ENCODE measurements around the gene BSND. TPM values are rescaled to one million over a fixed set of nuclear protein-coding genes. Genes with fewer than 3 reads are reported as not detected.

Gene BSND
- total and polyA plus RNA-seq, 4 donors = 0.06 TPM; not detected in 3

DNA sequence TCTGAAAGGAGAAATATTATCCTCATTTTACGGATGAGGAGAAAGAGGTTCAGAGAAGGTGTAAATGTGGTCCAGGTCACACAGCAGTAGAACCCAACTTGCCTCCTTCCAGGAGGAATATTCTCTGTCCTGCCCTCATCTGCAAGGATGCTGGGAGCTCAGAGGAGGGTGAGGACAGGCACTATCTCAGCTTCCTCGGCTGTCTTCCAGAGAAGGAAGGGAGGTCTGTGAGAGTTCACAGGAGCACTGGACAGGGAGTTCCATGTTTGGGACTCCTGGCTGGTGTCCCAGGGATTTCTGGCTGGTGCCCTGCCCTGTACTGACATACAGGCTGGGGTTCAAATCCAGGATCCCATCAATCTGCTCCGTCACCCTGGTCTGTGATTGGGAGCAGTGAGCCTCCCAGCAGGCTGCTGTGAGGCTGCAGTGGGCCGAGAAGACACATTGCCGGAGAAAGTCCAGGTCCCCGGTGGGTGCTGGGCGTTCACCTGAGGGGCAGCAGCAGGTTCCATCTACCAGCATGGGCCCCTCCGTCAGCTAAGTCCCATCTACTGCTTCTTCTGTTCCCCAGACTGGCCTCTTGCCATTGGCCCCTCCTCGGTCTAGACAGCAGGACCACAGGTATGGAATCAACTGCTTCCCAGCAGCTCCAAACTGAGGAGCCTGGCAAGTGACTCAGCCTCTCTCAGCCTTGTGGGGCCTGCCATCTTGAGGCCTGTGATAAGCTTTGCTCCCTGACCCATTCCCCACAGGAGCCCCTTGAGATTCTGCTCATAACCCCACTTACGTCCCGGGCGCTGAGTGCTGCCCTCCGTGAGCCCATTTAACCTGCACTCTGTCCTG is 8.5 kb upstream of the BSND start:
- H3K4me3 ChIP-seq (ENCODE audit: low read depth, low read length) = no peak overlapping the region
- H3K27me3 ChIP-seq (ENCODE audit: control insufficient read depth, insufficient read depth, low read length) = peaks cover 8% of the 10 kb centered on the region
- 90% methylated on average over 11 of the region's 13 CpGs for WGBS (ENCODE audit: insufficient coverage)
- no peak for DNase-seq (ENCODE audit: low read depth in 4 of 6, low spot score in 6 of 6)
- H3K4me1 ChIP-seq (ENCODE audit: control insufficient read depth, insufficient read depth, low read length) = peaks cover 4% of the 10 kb centered on the region
- no peaks in the 10 kb centered on the region for H3K36me3 ChIP-seq (ENCODE audit: control insufficient read depth, insufficient read depth, low read length)
- H3K9me3 ChIP-seq (ENCODE audit: control insufficient read depth, insufficient read depth, low read length) = no peaks in the 10 kb centered on the region
- no peak overlapping the region for H3K27ac ChIP-seq (ENCODE audit: low read depth, low read length)

DNA sequence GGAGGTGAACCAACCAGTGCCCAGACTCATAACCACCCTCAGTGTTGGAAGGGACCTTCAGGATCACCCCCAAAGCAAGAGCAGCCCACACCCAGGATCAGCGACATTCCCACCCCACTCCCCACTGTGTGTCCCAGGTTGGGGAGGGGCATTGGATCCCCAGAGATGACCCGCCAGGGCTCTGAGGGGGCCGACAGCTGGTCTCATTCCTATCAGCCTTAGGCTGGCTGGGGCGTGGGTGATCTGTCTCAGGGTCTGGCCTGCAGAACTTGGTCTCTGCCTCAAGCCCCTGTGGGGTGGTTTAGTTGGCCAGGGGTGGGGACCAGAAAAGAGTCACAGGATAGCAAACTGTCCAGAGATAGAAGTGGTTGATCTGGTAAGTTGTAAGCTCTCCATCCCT is 7.8 kb upstream of the BSND start:
- Histone ChIP-seq H3K36me3 (ENCODE audit: control insufficient read depth, insufficient read depth, low read length) (no peaks in the 10 kb centered on the region), H3K4me3 (ENCODE audit: low read depth, low read length) (no peak overlapping the region), H3K4me1 (ENCODE audit: control insufficient read depth, insufficient read depth, low read length) (peaks cover 4% of the 10 kb centered on the region), H3K27ac (ENCODE audit: low read depth, low read length) (no peak overlapping the region), H3K9me3 (ENCODE audit: control insufficient read depth, insufficient read depth, low read length) (no peaks in the 10 kb centered on the region), H3K27me3 (ENCODE audit: control insufficient read depth, insufficient read depth, low read length) (peaks cover 16% of the 10 kb centered on the region)
- no peak for DNase-seq (ENCODE audit: low read depth in 4 of 6, low spot score in 6 of 6)
- 87% methylated on average over 3 of the region's 4 CpGs for WGBS (ENCODE audit: insufficient coverage)

DNA sequence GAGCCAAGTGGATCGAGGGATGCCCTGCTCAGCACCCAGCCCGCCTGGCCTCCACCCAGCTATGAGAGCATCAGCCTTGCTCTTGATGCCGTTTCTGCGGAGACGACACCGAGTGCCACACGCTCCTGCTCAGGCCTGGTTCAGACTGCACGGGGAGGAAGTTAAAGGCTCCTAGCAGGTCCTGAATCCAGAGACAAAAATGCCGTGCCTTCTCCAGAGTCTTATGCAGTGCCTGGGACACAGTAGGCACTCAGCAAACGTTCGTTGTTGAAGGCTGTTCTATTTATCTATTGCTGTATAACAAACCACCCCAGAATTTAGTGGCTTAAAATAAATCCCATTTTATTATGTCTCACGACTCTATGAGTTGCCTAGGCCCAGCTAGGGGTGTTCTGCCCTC is 6.8 kb upstream of the BSND start:
- 58% methylated on average over 7 of the region's 12 CpGs for WGBS (ENCODE audit: insufficient coverage)
- Histone ChIP-seq H3K36me3 (ENCODE audit: control insufficient read depth, insufficient read depth, low read length) (no peaks in the 10 kb centered on the region), H3K9me3 (ENCODE audit: control insufficient read depth, insufficient read depth, low read length) (no peaks in the 10 kb centered on the region), H3K4me3 (ENCODE audit: low read depth, low read length) (no peak overlapping the region), H3K27me3 (ENCODE audit: control insufficient read depth, insufficient read depth, low read length) (peaks cover 26% of the 10 kb centered on the region), H3K4me1 (ENCODE audit: control insufficient read depth, insufficient read depth, low read length) (peaks cover 13% of the 10 kb centered on the region), H3K27ac (ENCODE audit: low read depth, low read length) (no peak overlapping the region)
- no peak for DNase-seq (ENCODE audit: low read depth in 4 of 6, low spot score in 6 of 6)

DNA sequence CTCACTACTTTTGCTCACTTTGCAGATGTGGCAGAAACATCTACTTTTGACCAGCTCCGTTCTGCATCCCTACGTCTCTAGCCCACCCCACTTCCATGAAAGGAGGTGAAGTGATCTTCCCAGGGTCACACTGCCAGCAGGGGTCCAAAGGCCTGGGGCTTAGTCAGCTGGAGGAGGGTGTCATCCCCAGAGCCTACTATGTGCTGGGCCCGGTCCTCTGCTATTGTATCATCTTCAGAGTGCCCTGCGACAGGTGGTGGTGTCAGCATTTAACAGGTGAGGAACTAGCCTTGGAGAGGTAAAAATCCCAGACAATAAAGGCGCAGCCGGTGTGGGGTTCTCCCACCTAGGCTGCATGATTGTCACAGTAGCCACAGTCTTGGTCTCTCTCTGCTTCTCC is 5.6 kb upstream of the BSND start:
- H3K27ac ChIP-seq (ENCODE audit: low read depth, low read length) = no peak overlapping the region
- H3K9me3 ChIP-seq (ENCODE audit: control insufficient read depth, insufficient read depth, low read length) = no peaks in the 10 kb centered on the region
- H3K4me1 ChIP-seq (ENCODE audit: control insufficient read depth, insufficient read depth, low read length) = peaks cover 12% of the 10 kb centered on the region
- WGBS (ENCODE audit: insufficient coverage) = 92% methylated on average over 4 of the region's 6 CpGs
- no peak for DNase-seq (ENCODE audit: low read depth in 4 of 6, low spot score in 6 of 6)
- peaks cover 37% of the 10 kb centered on the region for H3K27me3 ChIP-seq (ENCODE audit: control insufficient read depth, insufficient read depth, low read length)
- no peaks in the 10 kb centered on the region for H3K36me3 ChIP-seq (ENCODE audit: control insufficient read depth, insufficient read depth, low read length)
- no peak overlapping the region for H3K4me3 ChIP-seq (ENCODE audit: low read depth, low read length)

- H3K27ac ChIP-seq (ENCODE audit: low read depth, low read length) = no peak overlapping the region
- H3K9me3 ChIP-seq (ENCODE audit: control insufficient read depth, insufficient read depth, low read length) = no peaks in the 10 kb centered on the region
- DNase-seq (ENCODE audit: low read depth in 4 of 6, low spot score in 6 of 6) = no peak
- H3K27me3 ChIP-seq (ENCODE audit: control insufficient read depth, insufficient read depth, low read length) = peaks cover 46% of the 10 kb centered on the region
- H3K4me3 ChIP-seq (ENCODE audit: low read depth, low read length) = no peak overlapping the region
- WGBS (ENCODE audit: insufficient coverage) = 44% methylated on average over 6 of the region's 6 CpGs
- H3K36me3 ChIP-seq (ENCODE audit: control insufficient read depth, insufficient read depth, low read length) = no peaks in the 10 kb centered on the region
- peaks cover 11% of the 10 kb centered on the region for H3K4me1 ChIP-seq (ENCODE audit: control insufficient read depth, insufficient read depth, low read length)
These were observed 4.3 kb upstream of the BSND start for GRCh38 chr1:54994355-54994990.

GRCh38 chr1:54995013-54995760 is 3.5 kb upstream of the BSND start:
- 67% methylated on average over 11 of the region's 12 CpGs for whole genome bisulfite sequencing (ENCODE audit: insufficient coverage)
- Histone ChIP-seq H3K9me3 (ENCODE audit: control insufficient read depth, insufficient read depth, low read length) (no peaks in the 10 kb centered on the region), H3K27ac (ENCODE audit: low read depth, low read length) (no peak overlapping the region), H3K36me3 (ENCODE audit: control insufficient read depth, insufficient read depth, low read length) (no peaks in the 10 kb centered on the region), H3K27me3 (ENCODE audit: control insufficient read depth, insufficient read depth, low read length) (peaks cover 46% of the 10 kb centered on the region), H3K4me3 (ENCODE audit: low read depth, low read length) (no peak overlapping the region), H3K4me1 (ENCODE audit: control insufficient read depth, insufficient read depth, low read length) (peaks cover 11% of the 10 kb centered on the region)
- DNase-seq (ENCODE audit: low read depth in 4 of 6, low spot score in 6 of 6) = no peak

DNA sequence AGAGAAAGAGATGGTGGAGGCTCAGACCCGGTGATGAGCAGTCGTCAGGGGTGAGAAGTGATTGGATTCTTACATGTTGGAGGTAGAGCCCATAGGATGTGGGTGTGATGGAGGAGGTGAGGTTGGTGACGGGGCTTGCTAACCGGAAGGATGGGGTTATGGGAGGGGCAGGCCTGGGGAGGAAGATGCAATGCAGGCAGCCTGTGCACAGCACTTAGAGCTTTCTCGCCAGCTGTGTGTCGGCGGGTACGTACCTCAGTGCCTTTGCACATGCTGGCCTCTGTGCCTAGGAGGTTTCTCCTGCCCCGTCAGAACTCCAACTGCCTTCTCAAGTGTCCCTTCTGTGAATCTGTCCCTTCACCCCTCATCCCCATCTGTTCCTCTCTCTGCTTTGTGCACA is 2.9 kb upstream of the BSND start:
- 86% methylated on average over 9 of the region's 9 CpGs for WGBS (ENCODE audit: insufficient coverage)
- H3K36me3 ChIP-seq (ENCODE audit: control insufficient read depth, insufficient read depth, low read length) = no peaks in the 10 kb centered on the region
- no peak for DNase-seq (ENCODE audit: low read depth in 4 of 6, low spot score in 6 of 6)
- H3K27ac ChIP-seq (ENCODE audit: low read depth, low read length) = no peak overlapping the region
- peaks cover 52% of the 10 kb centered on the region for H3K27me3 ChIP-seq (ENCODE audit: control insufficient read depth, insufficient read depth, low read length)
- peaks cover 11% of the 10 kb centered on the region for H3K4me1 ChIP-seq (ENCODE audit: control insufficient read depth, insufficient read depth, low read length)
- H3K4me3 ChIP-seq (ENCODE audit: low read depth, low read length) = no peak overlapping the region
- H3K9me3 ChIP-seq (ENCODE audit: control insufficient read depth, insufficient read depth, low read length) = no peaks in the 10 kb centered on the region

GRCh38 chr1:54996359-54996868 is 2.3 kb upstream of the BSND start:
- no peaks in the 10 kb centered on the region for H3K9me3 ChIP-seq (ENCODE audit: control insufficient read depth, insufficient read depth, low read length)
- no peak overlapping the region for H3K4me3 ChIP-seq (ENCODE audit: low read depth, low read length)
- no peaks in the 10 kb centered on the region for H3K36me3 ChIP-seq (ENCODE audit: control insufficient read depth, insufficient read depth, low read length)
- peaks cover 11% of the 10 kb centered on the region for H3K4me1 ChIP-seq (ENCODE audit: control insufficient read depth, insufficient read depth, low read length)
- H3K27me3 ChIP-seq (ENCODE audit: control insufficient read depth, insufficient read depth, low read length) = peaks cover 52% of the 10 kb centered on the region
- peak in 4 of 6 donors; percentile 21 to 66 (median 36) for DNase-seq (ENCODE audit: low read depth in 4 of 6, low spot score in 6 of 6)
- no peak overlapping the region for H3K27ac ChIP-seq (ENCODE audit: low read depth, low read length)
- 7% methylated on average over 6 of the region's 23 CpGs for WGBS (ENCODE audit: insufficient coverage)

- Histone ChIP-seq H3K27ac (ENCODE audit: low read depth, low read length) (no peak overlapping the region), H3K27me3 (ENCODE audit: control insufficient read depth, insufficient read depth, low read length) (peaks cover 52% of the 10 kb centered on the region), H3K4me1 (ENCODE audit: control insufficient read depth, insufficient read depth, low read length) (peaks cover 11% of the 10 kb centered on the region), H3K9me3 (ENCODE audit: control insufficient read depth, insufficient read depth, low read length) (no peaks in the 10 kb centered on the region), H3K36me3 (ENCODE audit: control insufficient read depth, insufficient read depth, low read length) (no peaks in the 10 kb centered on the region), H3K4me3 (ENCODE audit: low read depth, low read length) (no peak overlapping the region)
- WGBS (ENCODE audit: insufficient coverage) = 6% methylated on average over 37 of the region's 46 CpGs
- DNase-seq (ENCODE audit: low read depth in 4 of 6, low spot score in 6 of 6) = no peak
These were observed 1.6 kb upstream of the BSND start for GRCh38 chr1:54996869-54997710.
